NOMO-1 treated with dmso at 0.1 percent for 144 hours (cell line): ENCODE measurements around the gene SLC10A4.

Experiments used
- DNase-seq: peaks from one replicate; lab custom pipeline; 2025; ENCODE audit not compliant: unreplicated experiment; lab: John Stamatoyannopoulos, UW

Gene SLC10A4

GRCh38 chr4:48484494-48485168 is 1.5 kb downstream of the SLC10A4 start:
- DNase-seq: no peak

- DNase-seq: no peak
Measured at GRCh38 chr4:48489683-48490011, 6.5 kb downstream of the SLC10A4 start.

- DNase-seq: no peak
Measured at GRCh38 chr4:48490012-48490679, 7.0 kb downstream of the SLC10A4 start, which contains the start of gene ZAR1. Gene ZAR1 (plus strand): TSS chr4:48490252. CDS start chr4:48490292, 40 bp downstream.

- DNase-seq: no peak
Measured at GRCh38 chr4:48490680-48491513, 7.8 kb downstream of the SLC10A4 start.

- no peak for DNase-seq
Measured at GRCh38 chr4:48491514-48492176, 8.5 kb downstream of the SLC10A4 start.

GRCh38 chr4:48493452-48494100 is 10.4 kb downstream of the SLC10A4 start:
- DNase-seq: peak; percentile 19

- DNase-seq: no peak
Measured at GRCh38 chr4:48495941-48496340, 12.8 kb downstream of the SLC10A4 start.

GRCh38 chr4:48498895-48499294 is 15.8 kb downstream of the SLC10A4 start:
- no peak for DNase-seq

GRCh38 chr4:48499551-48500066 is 16.5 kb downstream of the SLC10A4 start:
- DNase-seq: no peak

GRCh38 chr4:48503233-48504025 is 20.3 kb downstream of the SLC10A4 start:
- DNase-seq: no peak

- DNase-seq: no peak
Measured at GRCh38 chr4:48504026-48504330, 20.8 kb downstream of the SLC10A4 start.

- no peak for DNase-seq
Measured at GRCh38 chr4:48504352-48504751, 21.2 kb downstream of the SLC10A4 start.

- no peak for DNase-seq
Measured at GRCh38 chr4:48506716-48507115, 23.6 kb downstream of the SLC10A4 start.

- no peak for DNase-seq
Measured at GRCh38 chr4:48509543-48509942, 26.4 kb downstream of the SLC10A4 start.

- no peak for DNase-seq
Measured at GRCh38 chr4:48518143-48518542, 35.0 kb downstream of the SLC10A4 start.

GRCh38 chr4:48526406-48526805 is 43.3 kb downstream of the SLC10A4 start:
- no peak for DNase-seq

GRCh38 chr4:48538358-48538757 is 55.2 kb downstream of the SLC10A4 start:
- DNase-seq: no peak
